HG03439 (cell line): Measurements from ENCODE around the gene JMJD1C.
A peak's percentile ranks its signal among the peaks of the same experiment; 100 is the strongest.

ENCODE experiments used
- ATAC-seq: cut with Tn5 transposase; IDR thresholded peaks from one replicate; pipeline ENCODE4 v1.9.1; 2021; ENCODE audit warnings: mild to moderate bottlenecking, moderate library complexity; ENCODE audit not compliant: unreplicated experiment

Gene JMJD1C

GRCh38 chr10:63140077-63140476 lies 325.7 kb downstream of the JMJD1C start:
- ATAC-seq = no peak

GRCh38 chr10:63137306-63137705 lies 328.5 kb downstream of the JMJD1C start:
- ATAC-seq = no peak

- ATAC-seq = peak; percentile 0
These were observed 331.8 kb downstream of the JMJD1C start for GRCh38 chr10:63133821-63134557.

GRCh38 chr10:63133056-63133820 lies 332.5 kb downstream of the JMJD1C start, which contains the start of gene NRBF2:
TSS of gene NRBF2 (plus strand) at chr10:63133328. CDS start at chr10:63133471, 143 bp downstream.
- ATAC-seq = peak; percentile 97

GRCh38 chr10:63132651-63133055 lies 333.1 kb downstream of the JMJD1C start:
- no peak for ATAC-seq

- ATAC-seq = no peak
These were observed 335.9 kb downstream of the JMJD1C start for GRCh38 chr10:63129888-63130287.

- no peak for ATAC-seq
These were observed 337.3 kb downstream of the JMJD1C start for GRCh38 chr10:63128443-63128842.

- ATAC-seq = no peak
These were observed 340.3 kb downstream of the JMJD1C start for GRCh38 chr10:63125459-63125858.

- ATAC-seq = no peak
These were observed 341.9 kb downstream of the JMJD1C start for GRCh38 chr10:63123727-63124362.

GRCh38 chr10:63120554-63120953 lies 345.2 kb downstream of the JMJD1C start:
- no peak for ATAC-seq

- no peak for ATAC-seq
These were observed 346.7 kb downstream of the JMJD1C start for GRCh38 chr10:63119041-63119440.
